ENCODE results near the gene AMOTL1. TPM values are rescaled to one million over a fixed set of nuclear protein-coding genes. Genes with fewer than 3 reads are reported as not detected.

AMOTL1 gene
- total RNA-seq, 1 donor from 2014 or later = 22.6 TPM

DNA sequence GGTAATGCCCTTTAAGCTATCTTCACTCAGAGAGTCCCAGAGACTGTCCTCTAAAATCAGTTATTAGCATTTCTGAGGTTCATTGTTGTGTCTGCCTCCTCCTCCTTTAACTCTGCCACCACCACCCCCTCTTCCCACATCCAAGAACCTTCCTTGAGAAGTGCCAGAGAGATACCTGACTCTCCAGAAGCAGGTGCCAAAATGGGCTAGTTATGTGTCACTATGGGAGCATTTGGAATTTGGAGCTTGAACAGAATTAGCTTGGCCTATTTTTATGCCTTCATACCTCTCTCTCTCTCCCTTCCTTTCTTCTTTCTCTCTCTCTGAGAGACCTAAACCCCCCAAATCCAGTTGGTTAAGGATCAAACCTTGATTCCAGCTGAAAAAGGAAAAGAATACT, 75.9 kb downstream of the AMOTL1 start:
- Histone ChIP-seq H4K20me1 (ENCODE audit: low read depth) (no peaks in the 10 kb centered on the region), H3K4me1 (no peaks in the 10 kb centered on the region), H3K9ac (no peak overlapping the region), H3K27me3 (no peaks in the 10 kb centered on the region), H3K4me2 (no peak overlapping the region), H3K9me3 (ENCODE audit: low read depth) (no peaks in the 10 kb centered on the region), H3K36me3 (no peaks in the 10 kb centered on the region), H3K79me2 (ENCODE audit: low read depth) (no peaks in the 10 kb centered on the region), H3F3A (ENCODE audit: low read depth) (no peaks in the 10 kb centered on the region), H3K4me3 (no peak overlapping the region), H3K27ac (no peak overlapping the region), H2AFZ (replicated peaks) (no peak overlapping the region)
- TF ChIP-seq EZH2 (IDR thresholded peaks at IDR 0.05) (no peak), EZH2phosphoT487 (IDR thresholded peaks at IDR 0.05) (no peak), CTCF (IDR thresholded peaks at IDR 0.05) (no peak)
- no peak overlapping the region for H3K4me3 Mint-ChIP-seq
- DNase-seq (ENCODE audit: low spot score) = no peak
- peaks cover 39% of the 10 kb centered on the region for H3K36me3 Mint-ChIP-seq
- H3K9me3 Mint-ChIP-seq = no peaks in the 10 kb centered on the region
- H3K27ac Mint-ChIP-seq = no peak overlapping the region
- H3K4me1 Mint-ChIP-seq = no peaks in the 10 kb centered on the region
- H3K27me3 Mint-ChIP-seq (ENCODE audit: insufficient read depth, low read depth) = no peaks in the 10 kb centered on the region

DNA sequence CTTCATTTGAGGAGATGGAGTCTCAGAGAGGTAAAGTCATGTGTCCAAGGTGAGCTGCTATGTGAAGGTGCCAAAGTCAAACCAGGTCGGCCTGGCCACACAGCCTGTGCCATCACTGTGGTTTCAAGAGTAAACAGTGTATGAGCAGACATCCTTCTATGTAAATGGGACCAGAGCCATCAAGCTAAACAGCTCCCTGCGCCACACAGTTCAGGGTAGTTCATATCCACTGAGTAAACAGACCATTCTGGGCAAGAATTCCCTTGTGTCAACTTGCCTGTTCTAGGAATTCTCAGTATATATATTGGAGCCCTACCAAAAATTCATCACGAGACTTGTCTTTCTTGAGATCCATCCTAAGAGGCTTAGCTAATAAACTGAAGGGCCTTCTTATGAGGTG, 77.5 kb downstream of the AMOTL1 start:
- no peak for DNase-seq (ENCODE audit: low spot score)
- Histone ChIP-seq H3K9ac (no peak overlapping the region), H3K9me3 (ENCODE audit: low read depth) (no peaks in the 10 kb centered on the region), H3K36me3 (no peaks in the 10 kb centered on the region), H3K79me2 (ENCODE audit: low read depth) (no peaks in the 10 kb centered on the region), H3K4me3 (no peak overlapping the region), H2AFZ (replicated peaks) (no peak overlapping the region), H3F3A (ENCODE audit: low read depth) (no peaks in the 10 kb centered on the region), H3K27me3 (no peaks in the 10 kb centered on the region), H4K20me1 (ENCODE audit: low read depth) (no peaks in the 10 kb centered on the region), H3K4me2 (no peak overlapping the region), H3K4me1 (no peaks in the 10 kb centered on the region), H3K27ac (no peak overlapping the region)
- no peaks in the 10 kb centered on the region for H3K27me3 Mint-ChIP-seq (ENCODE audit: insufficient read depth, low read depth)
- no peak overlapping the region for H3K4me3 Mint-ChIP-seq
- TF ChIP-seq EZH2 (IDR thresholded peaks at IDR 0.05) (no peak), EZH2phosphoT487 (IDR thresholded peaks at IDR 0.05) (no peak), CTCF (IDR thresholded peaks at IDR 0.05) (no peak)
- no peaks in the 10 kb centered on the region for H3K4me1 Mint-ChIP-seq
- no peak overlapping the region for H3K27ac Mint-ChIP-seq
- no peaks in the 10 kb centered on the region for H3K9me3 Mint-ChIP-seq
- peaks cover 36% of the 10 kb centered on the region for H3K36me3 Mint-ChIP-seq

- H3K9me3 Mint-ChIP-seq = no peaks in the 10 kb centered on the region
- H3K4me2 ChIP-seq = no peak overlapping the region
- H3K4me3 Mint-ChIP-seq = no peak overlapping the region
- TF ChIP-seq EZH2 (IDR thresholded peaks at IDR 0.05) = no peak
- TF ChIP-seq EZH2phosphoT487 (IDR thresholded peaks at IDR 0.05) = no peak
- no peak for TF ChIP-seq CTCF (IDR thresholded peaks at IDR 0.05)
- no peaks in the 10 kb centered on the region for H3K4me1 Mint-ChIP-seq
- H3K36me3 ChIP-seq = no peaks in the 10 kb centered on the region
- H3K9ac ChIP-seq = no peak overlapping the region
- H3K27ac ChIP-seq = no peak overlapping the region
- H4K20me1 ChIP-seq (ENCODE audit: low read depth) = no peaks in the 10 kb centered on the region
- no peaks in the 10 kb centered on the region for H3K4me1 ChIP-seq
- no peak overlapping the region for H3K4me3 ChIP-seq
- no peaks in the 10 kb centered on the region for H3K79me2 ChIP-seq (ENCODE audit: low read depth)
- peaks cover 49% of the 10 kb centered on the region for H3K36me3 Mint-ChIP-seq
- DNase-seq (ENCODE audit: low spot score) = no peak
- H2AFZ ChIP-seq (replicated peaks) = no peak overlapping the region
- no peaks in the 10 kb centered on the region for H3K27me3 Mint-ChIP-seq (ENCODE audit: insufficient read depth, low read depth)
- no peaks in the 10 kb centered on the region for H3K27me3 ChIP-seq
- H3F3A ChIP-seq (ENCODE audit: low read depth) = no peaks in the 10 kb centered on the region
- H3K9me3 ChIP-seq (ENCODE audit: low read depth) = no peaks in the 10 kb centered on the region
- H3K27ac Mint-ChIP-seq = no peak overlapping the region
These were observed 81.7 kb downstream of the AMOTL1 start for GRCh38 chr11:94849839-94850238.
